HepG2 (cell line): ENCODE results near the gene ARTN. TPM values are rescaled to one million over a fixed set of nuclear protein-coding genes. Genes with fewer than 3 reads are reported as not detected.

Experiments used
- HMG20B ChIP-seq: conservative IDR thresholded peaks from 2 replicates; pipeline ENCODE4 v1.6.1; 2016; ENCODE audit warnings: missing genetic modification reagents, missing compliant biosample characterization
- HNRNPK ChIP-seq: fragments of 200-400 bp; formaldehyde crosslinking; IDR thresholded peaks from 2 replicates; pipeline ENCODE4 v1.6.1; 2018; ENCODE audit warnings: low read length, low read depth, moderate library complexity, mild to moderate bottlenecking; ENCODE audit not compliant: poor library complexity, severe bottlenecking
- HNRNPUL1 ChIP-seq: fragments of 200-400 bp; formaldehyde crosslinking; IDR thresholded peaks from 2 replicates; pipeline ENCODE4 v1.6.1; 2017; ENCODE audit warnings: low read depth, mild to moderate bottlenecking, low read length, moderate library complexity
- JUN ChIP-seq: sonication (generic); formaldehyde crosslinking; IDR thresholded peaks from 2 replicates; pipeline ENCODE4 v1.4.0; 2020; ENCODE audit warnings: mild to moderate bottlenecking, missing genetic modification reagents
- JUNB ChIP-seq: sonication (generic); formaldehyde crosslinking; IDR thresholded peaks from 2 replicates; pipeline ENCODE4 v1.8.0; 2022; ENCODE audit warnings: missing genetic modification reagents, mild to moderate bottlenecking, borderline replicate concordance
- KLF12 ChIP-seq: sonication (generic); formaldehyde crosslinking; IDR thresholded peaks from 2 replicates; pipeline ENCODE4 v1.4.0; 2020; ENCODE audit warnings: missing genetic modification reagents, borderline replicate concordance
- MBD4 ChIP-seq: IDR thresholded peaks from 2 replicates; pipeline ENCODE4 v1.6.1; 2012; ENCODE audit warnings: low read length, inconsistent platforms, borderline replicate concordance
- MTF2 ChIP-seq: sonication (generic); formaldehyde crosslinking; IDR thresholded peaks from 2 replicates; pipeline ENCODE4 v1.5.0; 2020; ENCODE audit warnings: missing genetic modification reagents, borderline replicate concordance
- MXI1 ChIP-seq: IDR thresholded peaks from 3 replicates; pipeline ENCODE4 v1.6.1; 2012; ENCODE audit warnings: low read depth, low read length, inconsistent platforms, borderline replicate concordance
- NCOA5 ChIP-seq: sonication (generic); formaldehyde crosslinking; IDR thresholded peaks from 2 replicates; pipeline ENCODE4 v1.4.0; 2020; ENCODE audit warnings: missing genetic modification reagents
- NPAS2 ChIP-seq: sonication (generic); formaldehyde crosslinking; IDR thresholded peaks from 2 replicates; pipeline ENCODE4 v1.8.0; 2022; ENCODE audit warnings: mild to moderate bottlenecking, missing genetic modification reagents, borderline replicate concordance
- SMAD9 ChIP-seq: sonication (generic); formaldehyde crosslinking; IDR thresholded peaks from 2 replicates; pipeline ENCODE4 v1.5.1; 2020; ENCODE audit warnings: mild to moderate bottlenecking, missing genetic modification reagents
- TAF15 ChIP-seq: fragments of 200-400 bp; formaldehyde crosslinking; IDR thresholded peaks from one replicate; pipeline ENCODE4 v1.6.1; 2018; ENCODE audit warnings: mild to moderate bottlenecking, low read depth, low read length; ENCODE audit not compliant: poor library complexity, severe bottlenecking
- ZNF562 ChIP-seq: sonication (generic); formaldehyde crosslinking; IDR thresholded peaks from 2 replicates; pipeline ENCODE4 v1.8.0; 2022; ENCODE audit warnings: missing genetic modification reagents, borderline replicate concordance
- ZSCAN21 ChIP-seq: sonication (generic); formaldehyde crosslinking; IDR thresholded peaks from 2 replicates; pipeline ENCODE4 v1.8.0; 2022; ENCODE audit warnings: mild to moderate bottlenecking, missing genetic modification reagents, moderate library complexity, borderline replicate concordance
- polyA plus RNA-seq, 8 experiments: library from polyadenylated mRNA; depleted of rRNA in 3 of 8; stranded (reverse) in 7 of 8; unstranded in 1 of 8; fragments of >200 nt; fragmentation: Illumina TruSeq in 4 of 8; extraction: Trizol in 4 of 8; gene quantifications; 2 replicates each; pipeline versions ENCODE4 v1.2.1 to v1.2.3, GENCODE V29; 2011 to 2016; ENCODE audit warnings: low read depth in 4 of 8, missing spikeins in 1 of 8, mixed read lengths in 1 of 8; ENCODE audit not compliant: insufficient read depth in 1 of 8
- total RNA-seq, 5 experiments: library from RNA; depleted of rRNA; stranded (reverse); fragments of >200 nt; fragmentation: Illumina TruSeq; extraction: Trizol; gene quantifications; 2 replicates each; pipeline ENCODE4 v1.2.3, GENCODE V29; 2016; ENCODE audit warnings: low read depth in 1 of 5
- TF ChIP-seq, protein P1 (sequence below): sonication (generic); formaldehyde crosslinking; IDR thresholded peaks from 2 replicates; pipeline ENCODE4 v1.5.0; 2020; ENCODE audit warnings: mild to moderate bottlenecking, missing genetic modification reagents, borderline replicate concordance
- TF ChIP-seq, protein P2 (sequence below): sonication (generic); formaldehyde crosslinking; IDR thresholded peaks from 2 replicates; pipeline ENCODE4 v1.4.0; 2020; ENCODE audit warnings: mild to moderate bottlenecking, missing genetic modification reagents, borderline replicate concordance
- TF ChIP-seq, protein P3 (sequence below): IDR thresholded peaks from 2 replicates; pipeline ENCODE4 v1.6.1; 2016; ENCODE audit warnings: mild to moderate bottlenecking, missing biosample characterization, missing genetic modification reagents

Gene ARTN
- total and polyA plus RNA-seq, 2 of the 13 experiments (the other 11 are each of a cell fraction or from before 2014, with no cell fraction given) = 0.11 to 0.62 TPM

DNA sequence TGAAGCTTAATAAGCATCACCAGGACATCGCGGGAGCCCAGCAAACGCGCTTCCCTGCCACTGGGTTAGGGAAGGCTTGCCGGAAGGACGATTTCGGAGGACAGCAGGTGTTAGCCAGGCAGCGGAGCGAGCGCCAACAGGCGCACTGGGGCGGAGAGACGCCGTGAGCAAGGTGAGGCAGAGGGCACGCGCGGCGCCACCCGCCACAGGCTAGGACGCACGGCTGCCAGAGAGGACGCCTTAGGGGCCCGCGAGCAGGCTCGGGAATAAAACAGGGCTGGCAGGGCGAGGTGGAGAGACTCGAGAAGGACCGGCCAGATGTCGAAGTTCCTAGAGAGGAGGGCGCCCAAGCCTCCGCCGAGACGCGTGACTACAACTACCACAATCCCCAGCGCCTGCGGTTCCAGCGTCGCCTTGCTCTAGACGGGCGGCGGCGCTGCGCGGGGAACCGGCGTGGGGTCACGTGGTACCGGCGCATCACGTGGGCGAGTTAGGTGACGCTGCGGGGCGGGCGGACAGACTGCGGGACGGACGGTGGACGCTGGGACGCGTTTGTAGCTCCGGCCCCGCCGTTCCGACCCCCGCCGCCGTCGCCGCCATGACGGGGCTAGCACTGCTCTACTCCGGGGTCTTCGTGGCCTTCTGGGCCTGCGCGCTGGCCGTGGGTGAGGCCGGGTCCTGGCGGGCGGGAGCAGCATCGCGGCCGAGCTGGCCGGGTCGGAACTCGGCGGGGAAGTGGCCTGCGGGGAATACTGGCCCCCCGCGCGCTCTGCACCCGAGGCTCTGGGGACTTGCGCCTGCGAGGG is 41.0 kb downstream of the ARTN start, which contains the start of gene ATP6V0B (continued):
- TF ChIP-seq, protein P1, sequence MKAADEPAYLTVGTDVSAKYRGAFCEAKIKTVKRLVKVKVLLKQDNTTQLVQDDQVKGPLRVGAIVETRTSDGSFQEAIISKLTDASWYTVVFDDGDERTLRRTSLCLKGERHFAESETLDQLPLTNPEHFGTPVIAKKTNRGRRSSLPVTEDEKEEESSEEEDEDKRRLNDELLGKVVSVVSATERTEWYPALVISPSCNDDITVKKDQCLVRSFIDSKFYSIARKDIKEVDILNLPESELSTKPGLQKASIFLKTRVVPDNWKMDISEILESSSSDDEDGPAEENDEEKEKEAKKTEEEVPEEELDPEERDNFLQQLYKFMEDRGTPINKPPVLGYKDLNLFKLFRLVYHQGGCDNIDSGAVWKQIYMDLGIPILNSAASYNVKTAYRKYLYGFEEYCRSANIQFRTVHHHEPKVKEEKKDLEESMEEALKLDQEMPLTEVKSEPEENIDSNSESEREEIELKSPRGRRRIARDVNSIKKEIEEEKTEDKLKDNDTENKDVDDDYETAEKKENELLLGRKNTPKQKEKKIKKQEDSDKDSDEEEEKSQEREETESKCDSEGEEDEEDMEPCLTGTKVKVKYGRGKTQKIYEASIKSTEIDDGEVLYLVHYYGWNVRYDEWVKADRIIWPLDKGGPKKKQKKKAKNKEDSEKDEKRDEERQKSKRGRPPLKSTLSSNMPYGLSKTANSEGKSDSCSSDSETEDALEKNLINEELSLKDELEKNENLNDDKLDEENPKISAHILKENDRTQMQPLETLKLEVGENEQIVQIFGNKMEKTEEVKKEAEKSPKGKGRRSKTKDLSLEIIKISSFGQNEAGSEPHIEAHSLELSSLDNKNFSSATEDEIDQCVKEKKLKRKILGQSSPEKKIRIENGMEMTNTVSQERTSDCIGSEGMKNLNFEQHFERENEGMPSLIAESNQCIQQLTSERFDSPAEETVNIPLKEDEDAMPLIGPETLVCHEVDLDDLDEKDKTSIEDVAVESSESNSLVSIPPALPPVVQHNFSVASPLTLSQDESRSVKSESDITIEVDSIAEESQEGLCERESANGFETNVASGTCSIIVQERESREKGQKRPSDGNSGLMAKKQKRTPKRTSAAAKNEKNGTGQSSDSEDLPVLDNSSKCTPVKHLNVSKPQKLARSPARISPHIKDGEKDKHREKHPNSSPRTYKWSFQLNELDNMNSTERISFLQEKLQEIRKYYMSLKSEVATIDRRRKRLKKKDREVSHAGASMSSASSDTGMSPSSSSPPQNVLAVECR = peak; percentile 95
- TF ChIP-seq HNRNPUL1 = no peak
- TF ChIP-seq, protein P2, sequence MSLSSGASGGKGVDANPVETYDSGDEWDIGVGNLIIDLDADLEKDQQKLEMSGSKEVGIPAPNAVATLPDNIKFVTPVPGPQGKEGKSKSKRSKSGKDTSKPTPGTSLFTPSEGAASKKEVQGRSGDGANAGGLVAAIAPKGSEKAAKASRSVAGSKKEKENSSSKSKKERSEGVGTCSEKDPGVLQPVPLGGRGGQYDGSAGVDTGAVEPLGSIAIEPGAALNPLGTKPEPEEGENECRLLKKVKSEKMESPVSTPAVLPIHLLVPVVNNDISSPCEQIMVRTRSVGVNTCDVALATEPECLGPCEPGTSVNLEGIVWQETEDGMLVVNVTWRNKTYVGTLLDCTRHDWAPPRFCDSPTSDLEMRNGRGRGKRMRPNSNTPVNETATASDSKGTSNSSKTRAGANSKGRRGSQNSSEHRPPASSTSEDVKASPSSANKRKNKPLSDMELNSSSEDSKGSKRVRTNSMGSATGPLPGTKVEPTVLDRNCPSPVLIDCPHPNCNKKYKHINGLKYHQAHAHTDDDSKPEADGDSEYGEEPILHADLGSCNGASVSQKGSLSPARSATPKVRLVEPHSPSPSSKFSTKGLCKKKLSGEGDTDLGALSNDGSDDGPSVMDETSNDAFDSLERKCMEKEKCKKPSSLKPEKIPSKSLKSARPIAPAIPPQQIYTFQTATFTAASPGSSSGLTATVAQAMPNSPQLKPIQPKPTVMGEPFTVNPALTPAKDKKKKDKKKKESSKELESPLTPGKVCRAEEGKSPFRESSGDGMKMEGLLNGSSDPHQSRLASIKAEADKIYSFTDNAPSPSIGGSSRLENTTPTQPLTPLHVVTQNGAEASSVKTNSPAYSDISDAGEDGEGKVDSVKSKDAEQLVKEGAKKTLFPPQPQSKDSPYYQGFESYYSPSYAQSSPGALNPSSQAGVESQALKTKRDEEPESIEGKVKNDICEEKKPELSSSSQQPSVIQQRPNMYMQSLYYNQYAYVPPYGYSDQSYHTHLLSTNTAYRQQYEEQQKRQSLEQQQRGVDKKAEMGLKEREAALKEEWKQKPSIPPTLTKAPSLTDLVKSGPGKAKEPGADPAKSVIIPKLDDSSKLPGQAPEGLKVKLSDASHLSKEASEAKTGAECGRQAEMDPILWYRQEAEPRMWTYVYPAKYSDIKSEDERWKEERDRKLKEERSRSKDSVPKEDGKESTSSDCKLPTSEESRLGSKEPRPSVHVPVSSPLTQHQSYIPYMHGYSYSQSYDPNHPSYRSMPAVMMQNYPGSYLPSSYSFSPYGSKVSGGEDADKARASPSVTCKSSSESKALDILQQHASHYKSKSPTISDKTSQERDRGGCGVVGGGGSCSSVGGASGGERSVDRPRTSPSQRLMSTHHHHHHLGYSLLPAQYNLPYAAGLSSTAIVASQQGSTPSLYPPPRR (CRISPR knock-in tag) = no peak
- peak; percentile 84; the same call in 1 of the 3 replicates for TF ChIP-seq MXI1
- no peak for TF ChIP-seq MTF2
- TF ChIP-seq, protein P3, sequence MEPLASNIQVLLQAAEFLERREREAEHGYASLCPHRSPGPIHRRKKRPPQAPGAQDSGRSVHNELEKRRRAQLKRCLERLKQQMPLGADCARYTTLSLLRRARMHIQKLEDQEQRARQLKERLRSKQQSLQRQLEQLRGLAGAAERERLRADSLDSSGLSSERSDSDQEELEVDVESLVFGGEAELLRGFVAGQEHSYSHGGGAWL = peak; percentile 64; the same call in 1 of the 2 replicates
- no peak for TF ChIP-seq JUN
- no peak for TF ChIP-seq TAF15
- TF ChIP-seq HMG20B = no peak
- TF ChIP-seq NPAS2 (CRISPR knock-in tag) = no peak
- no peak for TF ChIP-seq NCOA5 (CRISPR knock-in tag)
- TF ChIP-seq JUNB (CRISPR knock-in tag) = no peak
- no peak for TF ChIP-seq MBD4
- no peak for TF ChIP-seq SMAD9 (CRISPR knock-in tag)
- TF ChIP-seq KLF12 = no peak
- TF ChIP-seq ZSCAN21 (CRISPR knock-in tag) = 0 out of 2 replicates have a peak, but pooled peaks have one; percentile 52
- TF ChIP-seq ZNF562 (CRISPR knock-in tag) = no peak
- no peak for TF ChIP-seq HNRNPK
